Tibial artery (tissue), 4 donors: Measurements from ENCODE around the gene BASP1.

Experiments
- DNase-seq, 2 donors: peaks; one replicate each; pipeline ENCODE4 v3.0.0-alpha.2; 2019
- H3K27ac ChIP-seq, 2 donors: fragments of 200-600 bp; sonication (generic) in 1 of 2; 1 replicate in 1 of 2; 2 replicates in 1 of 2; pipeline ENCODE4 v1.5.1; 2018 to 2019; ENCODE audit warnings: mild to moderate bottlenecking in 1 of 2
- H3K27me3 ChIP-seq, 2 donors: fragments of 200-600 bp; sonication (generic) in 1 of 2; one replicate each; pipeline versions ENCODE4 v1.5.1 to v1.6.0; 2016 to 2019
- H3K36me3 ChIP-seq, 3 donors: fragments of 200-600 bp; sonication (generic) in 2 of 3; one replicate each; pipeline ENCODE4 v1.5.1; 2016 to 2019; ENCODE audit warnings: mild to moderate bottlenecking in 2 of 3
- H3K4me1 ChIP-seq, 4 donors: fragments of 200-600 bp; sonication (generic) in 2 of 4; 1 replicate in 3 of 4; 2 replicates in 1 of 4; pipeline ENCODE4 v1.5.1; 2016 to 2019
- H3K4me3 ChIP-seq, 2 donors: fragments of 200-600 bp; sonication (generic) in 1 of 2; 1 replicate in 1 of 2; 2 replicates in 1 of 2; pipeline ENCODE4 v1.5.1; 2018 to 2019; ENCODE audit warnings: mild to moderate bottlenecking in 2 of 2
- H3K9me3 ChIP-seq, 3 donors: fragments of 200-600 bp; sonication (generic) in 1 of 3; one replicate each; pipeline ENCODE4 v1.5.1; 2016 to 2019
- intact Hi-C: fragments of 100-400 bp; cut with DNase I; formaldehyde crosslinking; loops from one replicate; pipeline ENCODE4 v1.15.0; 2023; ENCODE audit warnings: low total_unique reads
- TF ChIP-seq, protein P1 (sequence below), 2 experiments: fragments of 200-600 bp in 1 of 2; fragments of 450-650 bp in 1 of 2; IDR thresholded peaks; one replicate each; pipeline ENCODE4 v1.5.1; 2017 to 2019; ENCODE audit warnings: antibody characterized with exemption in 2 of 2, mild to moderate bottlenecking in 1 of 2, moderate library complexity in 1 of 2

The BASP1 gene

DNA sequence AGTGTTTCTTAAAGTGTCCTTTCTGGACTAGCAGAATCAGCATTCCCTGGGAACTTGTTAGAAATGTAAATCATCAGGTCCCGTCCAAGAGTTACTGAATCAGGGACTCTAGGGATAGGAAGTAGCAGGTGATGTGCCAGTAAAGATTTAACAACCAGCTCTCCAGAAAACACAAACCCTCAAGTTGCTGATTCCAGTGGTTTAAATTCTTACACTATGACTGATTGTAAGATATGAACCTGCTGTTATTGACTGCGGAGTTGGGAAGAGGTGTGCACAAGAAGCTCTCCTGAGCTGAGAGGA, 39.1 kb upstream of the BASP1 start:
- no peaks in the 10 kb centered on the region for H3K27me3 ChIP-seq
- H3K9me3 ChIP-seq: no peaks in the 10 kb centered on the region
- TF ChIP-seq, protein P1, sequence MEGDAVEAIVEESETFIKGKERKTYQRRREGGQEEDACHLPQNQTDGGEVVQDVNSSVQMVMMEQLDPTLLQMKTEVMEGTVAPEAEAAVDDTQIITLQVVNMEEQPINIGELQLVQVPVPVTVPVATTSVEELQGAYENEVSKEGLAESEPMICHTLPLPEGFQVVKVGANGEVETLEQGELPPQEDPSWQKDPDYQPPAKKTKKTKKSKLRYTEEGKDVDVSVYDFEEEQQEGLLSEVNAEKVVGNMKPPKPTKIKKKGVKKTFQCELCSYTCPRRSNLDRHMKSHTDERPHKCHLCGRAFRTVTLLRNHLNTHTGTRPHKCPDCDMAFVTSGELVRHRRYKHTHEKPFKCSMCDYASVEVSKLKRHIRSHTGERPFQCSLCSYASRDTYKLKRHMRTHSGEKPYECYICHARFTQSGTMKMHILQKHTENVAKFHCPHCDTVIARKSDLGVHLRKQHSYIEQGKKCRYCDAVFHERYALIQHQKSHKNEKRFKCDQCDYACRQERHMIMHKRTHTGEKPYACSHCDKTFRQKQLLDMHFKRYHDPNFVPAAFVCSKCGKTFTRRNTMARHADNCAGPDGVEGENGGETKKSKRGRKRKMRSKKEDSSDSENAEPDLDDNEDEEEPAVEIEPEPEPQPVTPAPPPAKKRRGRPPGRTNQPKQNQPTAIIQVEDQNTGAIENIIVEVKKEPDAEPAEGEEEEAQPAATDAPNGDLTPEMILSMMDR (IDR thresholded peaks at IDR 0.05): no peak
- H3K27ac ChIP-seq: no peak overlapping the region
- H3K4me3 ChIP-seq: no peak overlapping the region
- no peaks in the 10 kb centered on the region for H3K4me1 ChIP-seq
- no peaks in the 10 kb centered on the region for H3K36me3 ChIP-seq
- intact Hi-C loops: no loop called here
- no peak for DNase-seq

DNA sequence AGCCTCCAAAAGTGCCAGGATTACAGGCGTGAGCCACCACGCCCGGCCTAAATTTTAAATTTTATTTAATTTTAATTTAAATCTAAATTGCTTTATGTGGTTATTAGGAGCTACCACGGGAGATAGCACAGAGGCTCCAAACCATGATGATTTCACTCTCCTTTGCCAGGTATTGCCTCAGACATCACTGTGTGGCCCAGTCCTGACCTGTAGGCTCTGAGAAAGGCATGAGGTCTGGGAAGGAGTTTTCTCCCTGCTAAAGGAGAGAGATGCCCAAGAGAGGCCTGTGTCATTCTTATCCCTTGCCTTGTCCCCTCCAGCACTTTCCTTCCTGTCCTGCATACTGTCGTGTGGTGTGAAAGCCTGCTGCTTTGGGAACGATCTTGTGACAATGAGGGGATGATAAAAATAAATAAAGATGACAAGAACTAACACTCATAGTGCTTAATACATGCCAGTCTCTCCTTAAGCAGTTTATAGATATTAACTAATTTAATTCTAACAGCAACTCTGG, 37.0 kb upstream of the BASP1 start:
- H3K27me3 ChIP-seq: no peaks in the 10 kb centered on the region
- H3K4me3 ChIP-seq: no peak overlapping the region
- H3K36me3 ChIP-seq: no peaks in the 10 kb centered on the region
- H3K27ac ChIP-seq: no peak overlapping the region
- intact Hi-C loops: loop anchor here (10.0 kb wide), 2 partner anchors 46 to 486 kb away; no protein-coding TSS in a partner anchor
- H3K9me3 ChIP-seq: no peaks in the 10 kb centered on the region
- no peak for DNase-seq
- H3K4me1 ChIP-seq: peaks cover 0 to 4% (median 0%) of the 10 kb centered on the region in 4 donors
- TF ChIP-seq, protein P1 (IDR thresholded peaks at IDR 0.05): no peak

DNA sequence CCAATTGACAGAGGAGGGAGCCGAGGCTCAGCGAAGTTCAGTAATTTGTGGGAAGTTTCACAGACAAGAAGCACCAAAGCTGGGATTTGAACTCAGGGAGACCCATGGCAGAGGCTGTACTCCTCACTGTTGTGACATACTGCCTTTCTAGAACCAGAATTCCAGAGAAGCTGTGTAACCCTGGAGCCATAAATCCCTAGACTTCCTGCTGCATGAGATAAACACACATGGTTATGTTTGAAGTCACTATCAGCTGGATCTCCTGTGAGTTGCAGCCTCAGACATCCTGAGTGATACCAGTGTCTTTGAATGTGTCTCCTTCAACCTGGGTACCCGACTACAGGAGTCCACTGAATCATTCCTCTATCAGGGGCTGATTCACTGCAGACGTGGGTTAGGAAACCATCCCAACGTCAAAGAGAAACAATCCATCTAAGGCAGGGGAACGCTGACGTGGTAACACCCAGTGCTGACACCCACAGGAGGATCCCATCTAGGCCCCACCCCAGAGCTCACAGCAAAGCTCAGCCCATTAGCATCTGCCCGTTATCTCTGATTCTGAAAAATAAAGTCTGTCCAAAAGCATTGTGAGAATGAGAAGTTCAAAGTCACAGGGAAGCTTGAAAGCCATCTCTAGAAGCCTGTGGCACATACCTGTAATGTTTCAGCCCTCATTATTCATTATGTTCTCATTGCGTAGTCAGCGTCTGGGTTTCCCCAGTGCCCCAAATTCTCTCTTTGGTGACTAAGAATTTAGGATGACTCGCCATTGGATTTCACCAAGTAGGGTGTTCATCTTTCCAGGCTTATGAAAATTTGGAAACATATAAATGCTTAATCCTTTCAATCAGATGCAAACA, 36.3 kb upstream of the BASP1 start:
- H3K27ac ChIP-seq: no peak overlapping the region
- intact Hi-C loops: loop anchor here (10.0 kb wide), 2 partner anchors 46 to 486 kb away; no protein-coding TSS in a partner anchor

DNA sequence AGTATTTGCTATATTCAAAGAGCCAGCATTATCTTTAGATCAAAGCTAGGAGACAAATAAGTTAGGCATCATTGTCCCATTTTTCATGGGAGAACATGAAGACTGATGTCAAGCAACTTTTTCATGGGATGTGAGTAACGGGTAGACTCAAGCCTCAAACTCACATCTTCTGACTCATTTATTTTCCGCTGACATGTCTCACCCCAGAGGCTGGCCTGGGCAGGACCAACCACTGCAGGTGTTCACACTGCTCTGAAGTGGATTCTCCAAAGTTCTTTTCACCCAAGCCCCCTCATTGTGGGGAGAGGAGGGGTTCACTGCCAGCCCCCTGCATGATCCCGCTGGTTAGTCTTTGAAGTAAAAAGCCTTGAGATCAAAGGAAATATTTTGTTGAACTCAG, 34.9 kb upstream of the BASP1 start:
- DNase-seq: no peak

More for the DNA sequence above, 36.3 kb upstream of the BASP1 start:
- Histone ChIP-seq H3K4me3 (no peak overlapping the region), H3K27me3 (no peaks in the 10 kb centered on the region), H3K4me1 (peaks cover 0 to 11% (median 2%) of the 10 kb centered on the region in 4 donors), H3K9me3 (no peaks in the 10 kb centered on the region), H3K36me3 (no peaks in the 10 kb centered on the region)
- TF ChIP-seq, protein P1 (IDR thresholded peaks at IDR 0.05): no peak
- DNase-seq: no peak

DNA sequence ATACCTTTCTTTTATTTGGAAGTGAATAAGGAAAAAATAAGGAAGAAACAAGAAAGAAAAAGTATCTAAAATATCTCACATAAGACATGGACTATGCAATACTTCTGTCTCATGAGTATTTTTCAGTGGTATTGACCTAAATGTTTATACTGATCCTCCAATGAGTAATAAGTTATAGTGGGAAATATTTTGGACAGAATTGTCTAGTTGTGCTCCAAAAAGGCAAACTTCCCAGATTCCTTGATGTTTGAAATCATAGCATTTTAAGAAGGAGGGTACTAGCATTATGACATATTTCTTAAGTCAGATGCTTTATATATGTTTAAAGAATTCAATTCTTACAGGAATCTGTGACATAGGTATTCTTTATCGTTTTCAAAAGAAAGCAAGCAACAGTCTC, 34.5 kb upstream of the BASP1 start:
- no peak overlapping the region for H3K27ac ChIP-seq
- no peaks in the 10 kb centered on the region for H3K9me3 ChIP-seq
- no peaks in the 10 kb centered on the region for H3K36me3 ChIP-seq
- H3K4me1 ChIP-seq: peaks cover 0 to 15% (median 6%) of the 10 kb centered on the region in 4 donors
- no peak for DNase-seq
- intact Hi-C loops: loop anchor here (10.0 kb wide), 2 partner anchors 48 to 488 kb away; no protein-coding TSS in a partner anchor
- no peaks in the 10 kb centered on the region for H3K27me3 ChIP-seq
- TF ChIP-seq, protein P1 (IDR thresholded peaks at IDR 0.05): no peak
- H3K4me3 ChIP-seq: no peak overlapping the region

More for the DNA sequence above, 34.9 kb upstream of the BASP1 start:
- TF ChIP-seq, protein P1 (IDR thresholded peaks at IDR 0.05): no peak
- H3K4me1 ChIP-seq: peaks cover 0 to 15% (median 6%) of the 10 kb centered on the region in 4 donors
- no peak overlapping the region for H3K4me3 ChIP-seq
- H3K27me3 ChIP-seq: no peaks in the 10 kb centered on the region
- H3K36me3 ChIP-seq: no peaks in the 10 kb centered on the region
- intact Hi-C loops: loop anchor here (10.0 kb wide), 2 partner anchors 48 to 488 kb away; no protein-coding TSS in a partner anchor
- no peak overlapping the region for H3K27ac ChIP-seq
- no peaks in the 10 kb centered on the region for H3K9me3 ChIP-seq
